HG03520 (cell line): ENCODE measurements around the gene ZNF561.
"Not testable (repeated sequence)": the region's sequence is repeated elsewhere in the genome, so short reads cannot be mapped to it uniquely, and the experiment has no call there.

Source experiments
- ATAC-seq: cut with Tn5 transposase; IDR thresholded peaks from one replicate; pipeline ENCODE4 v1.9.1; 2021; ENCODE audit warnings: mild to moderate bottlenecking, moderate library complexity; ENCODE audit not compliant: unreplicated experiment

The ZNF561 gene

GRCh38 chr19:9582081-9582725 is 38.8 kb downstream of the ZNF561 start:
- not testable (repeated sequence) for ATAC-seq

GRCh38 chr19:9580728-9581127 is 40.3 kb downstream of the ZNF561 start:
- no peak for ATAC-seq

DNA sequence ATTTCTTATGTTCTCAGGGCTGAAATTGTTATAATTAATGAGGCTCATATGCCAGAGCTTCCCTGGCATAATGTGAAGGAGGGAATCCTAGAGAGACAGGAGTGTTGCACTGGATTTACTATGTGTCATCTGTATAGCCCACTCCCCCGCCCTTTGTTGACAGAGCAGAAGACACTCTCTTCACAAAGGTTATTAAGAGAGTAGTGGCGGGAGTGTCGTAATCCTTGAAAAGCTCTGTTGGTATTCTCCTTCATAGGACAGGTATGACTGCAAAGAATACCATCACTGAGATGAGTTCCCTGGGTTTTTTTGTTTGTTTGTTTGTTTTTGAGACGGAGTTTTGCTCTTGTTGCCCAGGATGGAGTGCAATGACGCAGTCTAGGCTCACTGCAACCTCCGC is 50.8 kb downstream of the ZNF561 start:
- no peak for ATAC-seq

DNA sequence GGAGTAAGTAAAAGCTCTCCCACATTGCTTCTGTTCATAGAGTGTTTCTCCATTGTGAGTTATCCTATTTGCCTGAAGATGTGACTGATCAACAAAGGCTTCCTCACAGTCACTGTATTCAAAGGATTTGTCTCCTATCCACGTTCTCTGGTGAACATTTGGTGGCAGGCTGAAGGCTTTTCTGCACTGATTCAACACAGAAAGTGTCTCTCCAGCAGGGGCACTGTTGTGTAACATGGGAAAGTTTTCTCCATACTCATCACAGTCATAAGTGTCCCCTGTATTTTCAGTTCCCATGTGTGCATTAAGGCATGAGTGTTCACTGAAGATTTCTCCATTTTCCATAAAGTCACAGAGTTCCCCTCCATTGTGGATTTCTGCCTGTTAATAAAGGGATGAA is 54.3 kb downstream of the ZNF561 start:
- no peak for ATAC-seq

DNA sequence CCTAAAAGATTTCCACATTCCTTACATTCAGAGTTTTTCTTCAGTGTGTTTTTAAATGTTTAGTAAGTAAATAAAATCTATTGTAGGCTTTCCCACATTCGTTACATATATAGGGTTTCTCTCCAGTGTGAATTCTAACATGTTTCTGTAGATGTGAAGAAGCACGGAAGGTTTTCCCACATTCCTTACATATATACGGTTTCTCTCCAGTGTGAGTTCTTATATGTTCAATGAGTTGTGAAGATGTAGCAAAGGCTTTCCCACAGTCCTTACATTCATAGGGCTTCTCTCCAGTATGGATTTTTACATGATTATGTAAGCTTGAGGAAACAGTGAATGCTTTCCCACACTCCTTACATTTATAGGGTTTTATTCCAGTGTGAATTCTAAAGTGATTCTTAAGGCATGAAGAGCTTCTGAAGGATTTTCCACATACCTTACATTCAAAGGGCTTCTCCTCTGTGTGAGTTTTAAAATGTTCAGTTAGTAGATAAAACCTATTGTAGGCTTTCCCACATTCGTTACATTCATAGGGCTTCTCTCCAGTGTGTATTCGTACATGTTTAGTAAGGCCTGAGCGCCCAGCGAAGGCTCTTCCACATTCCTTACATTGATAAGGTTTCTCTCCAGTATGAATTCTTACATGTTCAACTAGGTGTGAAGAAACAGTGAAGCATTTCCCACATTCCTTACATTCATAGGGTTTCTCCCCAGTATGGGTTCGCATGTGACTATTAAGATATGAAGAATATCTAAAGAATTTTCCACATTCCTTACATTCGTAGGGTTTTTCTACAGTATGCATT is 54.9 kb downstream of the ZNF561 start:
- ATAC-seq, result no peak
